GM12891 (cell line): ENCODE measurements around the gene CD300LB.

Experiments used
- POLR2A ChIP-seq: IDR thresholded peaks from 2 replicates; pipeline ENCODE4 v1.6.1; 2011; ENCODE audit warnings: low read depth, low read length, control low read depth
- POLR2AphosphoS5 ChIP-seq: IDR thresholded peaks from 2 replicates; pipeline ENCODE4 v1.6.1; 2011; ENCODE audit warnings: low read depth, low read length, control low read depth

- TF ChIP-seq POLR2AphosphoS5, result no peak
- TF ChIP-seq POLR2A, result no peak
Measured at GRCh38 chr17:74512036-74512435, 19.2 kb downstream of the CD300LB start.
